ENCODE measurements around the gene USP3. TPM values are rescaled to one million over a fixed set of nuclear protein-coding genes. Genes with fewer than 3 reads are reported as not detected.
A peak's percentile ranks its signal among the peaks of the same experiment; 100 is the strongest.

Gene USP3
- total and polyA plus RNA-seq, 2 of the 13 experiments (the other 11 are each of a cell fraction or from before 2014, with no cell fraction given) = 14.3 to 61.2 TPM

DNA sequence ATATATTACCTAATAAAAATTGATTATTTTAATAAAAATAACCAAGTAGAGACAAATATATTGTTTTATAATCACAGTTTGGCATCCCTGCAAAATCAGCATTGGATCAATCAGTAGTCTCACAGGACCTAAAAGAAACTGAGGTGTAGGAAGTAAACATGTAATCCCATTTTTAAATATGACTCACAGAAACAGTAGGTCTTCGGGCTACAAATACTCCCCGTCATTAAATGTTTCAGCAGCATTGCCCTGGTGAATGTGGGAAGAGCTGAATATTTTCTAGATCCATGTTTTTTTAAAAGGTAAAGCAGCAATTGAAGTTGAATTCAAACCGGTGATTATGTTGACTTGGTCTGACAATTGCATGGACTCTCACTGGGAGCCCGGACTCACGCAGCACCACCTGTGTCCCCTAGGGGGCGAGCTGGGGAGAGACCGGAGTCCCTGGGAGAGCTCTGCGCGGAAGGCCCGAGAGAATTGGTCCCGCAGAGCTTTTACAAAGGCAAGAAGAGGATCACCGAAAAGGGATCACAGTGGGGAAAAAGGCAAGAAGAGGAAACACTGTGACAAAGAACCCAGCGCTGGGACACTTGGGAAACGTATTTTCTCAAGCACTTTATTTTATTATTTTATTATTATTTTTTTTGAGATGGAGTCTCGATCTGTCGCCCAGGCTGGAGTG, 17.2 kb upstream of the USP3 start (continued):
- TF ChIP-seq HDAC2 (CRISPR knock-in tag; IDR thresholded peaks at IDR 0.05) (no peak), CSRNP2 (CRISPR knock-in tag; conservative IDR thresholded peaks at IDR 0.05; ENCODE audit: low read depth) (no peak), ERF (CRISPR knock-in tag; IDR thresholded peaks at IDR 0.05) (peak; percentile 30; the same call in 1 of the 2 replicates), ZFP90 (CRISPR knock-in tag; IDR thresholded peaks at IDR 0.05; ENCODE audit: borderline replicate concordance) (no peak), NFKB2 (CRISPR knock-in tag; IDR thresholded peaks at IDR 0.05; ENCODE audit: borderline replicate concordance) (peak; percentile 49; the same call in 1 of the 2 replicates), JARID2 (CRISPR knock-in tag; IDR thresholded peaks at IDR 0.05; ENCODE audit: insufficient replicate concordance) (no peak), SNAI1 (CRISPR knock-in tag; IDR thresholded peaks at IDR 0.05; ENCODE audit: borderline replicate concordance) (no peak), ZNF773 (CRISPR knock-in tag; IDR thresholded peaks at IDR 0.05; ENCODE audit: borderline replicate concordance) (no peak), MED1 (CRISPR knock-in tag; IDR thresholded peaks at IDR 0.05) (peak; percentile 55), SOX13 (IDR thresholded peaks at IDR 0.05) (no peak), SOX13 (CRISPR knock-in tag; conservative IDR thresholded peaks at IDR 0.05 in 1 of 2, IDR thresholded peaks at IDR 0.05 in 1 of 2) (0 out of 4 replicates have a peak, but pooled peaks of 1 of the 2 experiments have one; percentile 18), HNF1B (CRISPR knock-in tag; IDR thresholded peaks at IDR 0.05) (0 out of 2 replicates have a peak, but pooled peaks have one; percentile 20), PLSCR1 (CRISPR knock-in tag; IDR thresholded peaks at IDR 0.05; ENCODE audit: borderline replicate concordance) (no peak), SATB2 (CRISPR knock-in tag; IDR thresholded peaks at IDR 0.05) (no peak), TBL1XR1 (IDR thresholded peaks at IDR 0.05; ENCODE audit: borderline replicate concordance, low read length, partially characterized antibody) (no peak), ZNF367 (CRISPR knock-in tag; IDR thresholded peaks at IDR 0.05; ENCODE audit: borderline replicate concordance) (no peak), ZNF441 (CRISPR knock-in tag; IDR thresholded peaks at IDR 0.05; ENCODE audit: borderline replicate concordance) (no peak), ZNF317 (CRISPR knock-in tag; IDR thresholded peaks at IDR 0.05) (no peak), RFX1 (IDR thresholded peaks at IDR 0.05) (no peak), MYNN (CRISPR knock-in tag; IDR thresholded peaks at IDR 0.05; ENCODE audit: low read depth) (no peak), PAX8 (CRISPR knock-in tag; IDR thresholded peaks at IDR 0.05; ENCODE audit: borderline replicate concordance) (no peak), ZNF557 (CRISPR knock-in tag; IDR thresholded peaks at IDR 0.05) (0 out of 2 replicates have a peak, but pooled peaks have one; percentile 25), ZBTB8A (CRISPR knock-in tag; IDR thresholded peaks at IDR 0.05; ENCODE audit: borderline replicate concordance, low read depth) (no peak), ZNF205 (CRISPR knock-in tag; IDR thresholded peaks at IDR 0.05) (no peak), PHB2 (IDR thresholded peaks at IDR 0.05; ENCODE audit: partially characterized antibody) (no peak), HIVEP1 (CRISPR knock-in tag; IDR thresholded peaks at IDR 0.05) (no peak)
- TF ChIP-seq, protein P1, sequence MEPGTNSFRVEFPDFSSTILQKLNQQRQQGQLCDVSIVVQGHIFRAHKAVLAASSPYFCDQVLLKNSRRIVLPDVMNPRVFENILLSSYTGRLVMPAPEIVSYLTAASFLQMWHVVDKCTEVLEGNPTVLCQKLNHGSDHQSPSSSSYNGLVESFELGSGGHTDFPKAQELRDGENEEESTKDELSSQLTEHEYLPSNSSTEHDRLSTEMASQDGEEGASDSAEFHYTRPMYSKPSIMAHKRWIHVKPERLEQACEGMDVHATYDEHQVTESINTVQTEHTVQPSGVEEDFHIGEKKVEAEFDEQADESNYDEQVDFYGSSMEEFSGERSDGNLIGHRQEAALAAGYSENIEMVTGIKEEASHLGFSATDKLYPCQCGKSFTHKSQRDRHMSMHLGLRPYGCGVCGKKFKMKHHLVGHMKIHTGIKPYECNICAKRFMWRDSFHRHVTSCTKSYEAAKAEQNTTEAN (CRISPR knock-in tag; conservative IDR thresholded peaks at IDR 0.05) = no peak

Data from HepG2 (cell line).